Natural killer cell treated with Interleukin-12 subunit alpha and Interleukin-12 subunit beta and Interleukin-15 and Interleukin-18, amount 100 ng/mL, for 72 hours (primary cell): ENCODE data around the gene KCNIP2. TPM values are rescaled to one million over a fixed set of nuclear protein-coding genes. Genes with fewer than 3 reads are reported as not detected.
"Not testable (repeated sequence)": the region's sequence is repeated elsewhere in the genome, so short reads cannot be mapped to it uniquely, and the experiment has no call there.

Experiments used
- ATAC-seq, 2 donors: fragments of 150-1000 bp; cut with Tn5 transposase in 1 of 2; sonication (Bioruptor Pico), chemical (Tn5 transposase) in 1 of 2; 2 replicates each; pipeline ENCODE4 v1.10.0; 2021
- DNase-seq: peaks from one replicate; pipeline ENCODE4 v3.0.0; 2022; ENCODE audit warnings: low spot score
- H3K27ac Mint-ChIP-seq, 2 donors: 1 replicate in 1 of 2; 2 replicates in 1 of 2; pipeline ENCODE4 v1.8.0; 2022; ENCODE audit warnings: mixed read lengths in 2 of 2, mild to moderate bottlenecking in 1 of 2, moderate library complexity in 1 of 2
- H3K27me3 Mint-ChIP-seq, 2 donors: 1 replicate in 1 of 2; 2 replicates in 1 of 2; pipeline ENCODE4 v1.8.0; 2022; ENCODE audit warnings: mixed read lengths in 2 of 2
- H3K36me3 Mint-ChIP-seq: one replicate; pipeline ENCODE4 v1.8.0; 2022; ENCODE audit warnings: mixed read lengths
- H3K4me1 Mint-ChIP-seq, 2 donors: 1 replicate in 1 of 2; 2 replicates in 1 of 2; pipeline ENCODE4 v1.8.0; 2022; ENCODE audit warnings: low read depth in 2 of 2, mixed read lengths in 2 of 2, mild to moderate bottlenecking in 1 of 2
- H3K4me3 Mint-ChIP-seq: one replicate; pipeline ENCODE4 v1.8.0; 2022; ENCODE audit warnings: mixed read lengths
- H3K9me3 Mint-ChIP-seq: 2 replicates; pipeline ENCODE4 v1.8.0; 2022; ENCODE audit warnings: mixed read lengths
- total RNA-seq, 2 donors: library from RNA; stranded (reverse); gene quantifications; one replicate each; pipeline ENCODE4 v1.2.3, GENCODE V29; 2022

Gene KCNIP2
- total RNA-seq, 2 donors from 2014 or later, result 2.2 to 6.8 TPM

DNA sequence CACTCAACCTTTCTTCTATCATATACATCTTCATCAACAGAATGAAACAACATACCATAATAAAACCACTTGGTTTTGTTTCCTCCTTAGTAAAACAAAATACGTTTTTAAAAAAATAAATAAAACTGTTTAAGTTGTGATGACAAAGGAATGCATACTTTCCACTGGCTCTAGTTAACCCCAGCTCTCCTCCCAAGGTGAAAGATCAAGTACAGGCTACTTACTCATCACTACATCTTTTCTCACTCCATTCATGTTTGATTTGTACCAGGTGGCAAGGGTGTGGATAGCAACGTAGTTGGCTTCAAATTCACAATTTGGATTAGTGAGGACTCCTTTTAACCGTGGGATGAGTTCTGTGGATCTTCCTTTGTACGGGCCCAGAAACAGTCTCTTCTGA, 40.1 kb downstream of the KCNIP2 start:
- H3K9me3 Mint-ChIP-seq, result no peaks in the 10 kb centered on the region
- no peak overlapping the region for H3K27ac Mint-ChIP-seq
- peaks cover 35% of the 10 kb centered on the region for H3K36me3 Mint-ChIP-seq
- DNase-seq, result no peak
- H3K4me3 Mint-ChIP-seq, result no peak overlapping the region
- H3K4me1 Mint-ChIP-seq, result peaks cover 9 to 18% of the 10 kb centered on the region in 2 donors
- H3K27me3 Mint-ChIP-seq, result no peaks in the 10 kb centered on the region
- no peak for ATAC-seq

DNA sequence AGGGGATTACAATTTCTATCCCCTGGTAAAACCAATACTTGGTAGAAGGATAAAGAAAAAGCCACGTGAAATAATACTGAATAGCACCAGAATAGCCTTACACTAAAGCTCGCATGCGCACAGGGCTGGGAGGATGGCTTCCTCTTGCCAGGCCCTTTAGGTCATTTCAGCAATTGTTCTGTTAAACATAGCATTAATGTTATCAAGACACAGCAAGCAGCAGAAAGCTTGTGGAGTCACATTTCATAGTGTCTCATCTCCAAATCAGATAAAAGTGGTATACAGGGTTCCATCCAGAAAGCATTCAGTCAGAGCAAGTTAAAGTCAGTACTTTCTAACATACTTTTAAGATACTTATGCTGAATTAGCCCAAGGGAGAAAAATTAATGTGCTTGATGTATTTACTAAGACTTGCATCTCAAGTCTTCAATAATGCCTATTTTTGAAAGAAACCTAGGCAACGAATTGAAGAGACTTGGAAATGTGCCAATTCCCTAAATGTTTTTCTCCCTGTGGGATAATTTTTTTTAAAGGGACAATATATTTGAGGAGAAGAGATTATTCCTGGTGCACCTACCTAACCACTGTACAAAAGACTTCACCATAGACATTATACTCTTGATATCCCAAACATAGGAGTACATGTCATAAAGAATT, 46.1 kb downstream of the KCNIP2 start:
- peaks cover 9 to 30% of the 10 kb centered on the region in 2 donors for H3K4me1 Mint-ChIP-seq
- DNase-seq, result no peak
- no peak for ATAC-seq
- no peaks in the 10 kb centered on the region for H3K9me3 Mint-ChIP-seq
- no peak overlapping the region for H3K27ac Mint-ChIP-seq
- H3K4me3 Mint-ChIP-seq, result no peak overlapping the region
- H3K27me3 Mint-ChIP-seq, result no peaks in the 10 kb centered on the region
- H3K36me3 Mint-ChIP-seq, result peaks cover 48% of the 10 kb centered on the region

DNA sequence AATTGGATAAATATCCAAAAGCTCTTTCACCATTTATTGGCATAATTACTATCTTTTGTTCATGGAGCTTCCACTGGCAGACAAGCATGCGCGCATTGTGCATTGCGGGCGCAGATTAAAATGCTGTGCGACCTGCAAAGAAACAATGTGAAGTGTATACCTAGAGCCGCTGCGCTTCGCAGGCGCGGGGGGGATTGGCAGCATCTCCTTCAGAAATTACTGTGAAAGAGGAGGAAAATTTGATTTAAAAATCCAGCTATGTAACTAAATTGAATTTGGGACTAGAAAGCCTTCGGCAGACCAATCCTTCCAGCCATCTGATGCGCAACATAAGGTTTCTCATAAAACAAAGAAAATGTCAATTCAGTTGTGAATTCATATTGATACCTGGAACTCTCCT, 50.1 kb downstream of the KCNIP2 start:
- Mint-ChIP-seq H3K4me3 (no peak overlapping the region), H3K36me3 (peaks cover 33% of the 10 kb centered on the region), H3K27ac (no peak overlapping the region), H3K4me1 (peaks cover 0 to 12% of the 10 kb centered on the region in 2 donors), H3K27me3 (no peaks in the 10 kb centered on the region), H3K9me3 (no peaks in the 10 kb centered on the region)
- DNase-seq, result no peak
- ATAC-seq, result no peak

DNA sequence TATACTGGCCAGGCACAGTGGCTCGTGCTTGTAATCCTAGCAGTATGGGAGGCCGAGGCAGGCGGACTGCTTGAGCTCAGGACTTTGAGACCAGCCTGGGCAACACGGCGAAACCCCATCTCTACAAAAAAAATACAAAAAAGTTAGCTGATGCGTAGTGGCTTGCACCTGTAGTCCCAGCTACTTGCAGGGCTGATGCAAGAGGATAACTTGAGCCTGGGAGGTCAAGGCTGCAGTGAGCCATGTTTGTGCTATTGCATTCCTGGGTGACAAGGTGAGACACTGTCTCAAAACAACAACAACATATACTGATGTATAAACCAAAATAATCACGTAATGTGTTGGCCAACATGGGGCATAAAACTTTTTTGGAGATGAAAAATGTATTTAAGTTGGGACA, 53.9 kb downstream of the KCNIP2 start:
- H3K27ac Mint-ChIP-seq, result no peak overlapping the region
- peaks cover 14 to 16% of the 10 kb centered on the region in 2 donors for H3K4me1 Mint-ChIP-seq
- no peaks in the 10 kb centered on the region for H3K9me3 Mint-ChIP-seq
- no peaks in the 10 kb centered on the region for H3K27me3 Mint-ChIP-seq
- peaks cover 37% of the 10 kb centered on the region for H3K36me3 Mint-ChIP-seq
- DNase-seq (no peak), ATAC-seq (no peak)
- no peak overlapping the region for H3K4me3 Mint-ChIP-seq

DNA sequence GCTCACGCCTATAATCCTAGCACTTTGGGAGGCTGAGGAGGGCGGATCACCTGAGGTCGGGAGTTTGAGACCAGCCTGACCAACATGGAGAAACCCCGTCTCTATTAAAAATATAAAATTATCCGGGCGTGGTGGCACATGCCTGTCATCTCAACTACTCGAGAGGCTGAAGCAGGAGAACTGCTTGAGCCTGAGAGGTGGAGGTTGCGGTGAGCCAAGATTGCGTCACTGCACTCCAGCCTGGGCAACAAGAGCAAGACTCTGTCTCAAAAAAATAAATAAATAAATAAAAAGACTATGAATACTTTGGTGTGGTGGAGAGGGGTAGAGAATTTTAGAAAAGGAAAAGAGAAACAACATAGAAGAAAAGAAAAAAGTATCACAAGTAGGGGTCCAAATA, 54.4 kb downstream of the KCNIP2 start:
- not testable (repeated sequence) for H3K27ac Mint-ChIP-seq, H3K9me3 Mint-ChIP-seq, DNase-seq, H3K4me3 Mint-ChIP-seq, ATAC-seq, H3K27me3 Mint-ChIP-seq
- Mint-ChIP-seq H3K4me1 (peaks cover 18 to 20% of the 10 kb centered on the region in 2 donors), H3K36me3 (peaks cover 37% of the 10 kb centered on the region)

DNA sequence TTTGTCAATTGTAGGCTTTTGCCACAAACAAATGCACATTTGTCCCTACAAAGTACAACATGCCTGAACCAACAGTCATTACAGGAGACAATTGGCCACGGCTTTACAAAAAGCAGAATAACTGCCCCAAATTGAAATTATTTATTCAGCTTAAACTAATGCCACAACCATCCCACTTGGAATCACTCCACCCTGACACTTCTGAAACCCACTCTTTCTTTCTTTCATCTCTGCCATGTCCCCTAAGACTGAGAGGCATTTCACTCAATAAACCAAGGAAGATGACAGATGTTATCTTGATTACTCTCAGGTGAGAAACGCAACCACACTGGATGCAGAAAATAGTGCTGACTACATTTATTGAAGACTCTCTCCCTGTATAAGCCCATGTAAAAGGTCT, 57.8 kb downstream of the KCNIP2 start:
- Mint-ChIP-seq H3K9me3 (no peaks in the 10 kb centered on the region), H3K27ac (peak overlapping the region; percentile 0 to 33), H3K4me3 (no peak overlapping the region), H3K4me1 (peaks cover 42 to 47% of the 10 kb centered on the region in 2 donors), H3K27me3 (no peaks in the 10 kb centered on the region), H3K36me3 (peaks cover 28% of the 10 kb centered on the region)
- ATAC-seq (no peak), DNase-seq (no peak)

DNA sequence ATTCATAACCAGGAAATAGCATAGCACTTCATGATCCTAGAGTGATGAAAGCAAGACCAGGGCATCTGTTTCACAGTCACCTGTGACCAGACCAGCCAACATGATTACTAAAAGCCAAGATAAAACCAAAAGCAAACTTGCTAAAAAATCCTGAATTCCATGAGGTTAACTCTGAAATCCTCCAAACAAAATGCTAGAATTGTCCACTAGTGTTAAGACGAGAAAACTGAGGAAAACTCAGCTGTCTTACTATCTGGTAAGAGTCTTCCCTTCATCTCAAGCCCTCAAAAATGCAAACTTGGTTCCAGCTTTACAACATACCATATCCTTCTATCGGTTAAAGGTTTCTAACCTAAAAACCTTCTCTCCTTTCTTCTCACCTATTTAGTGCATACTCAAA, 59.0 kb downstream of the KCNIP2 start:
- ATAC-seq, result no peak
- H3K27me3 Mint-ChIP-seq, result no peaks in the 10 kb centered on the region
- DNase-seq, result no peak
- peaks cover 25% of the 10 kb centered on the region for H3K36me3 Mint-ChIP-seq
- peak overlapping the region; percentile 78 to 87 for H3K27ac Mint-ChIP-seq
- H3K4me3 Mint-ChIP-seq, result peak overlapping the region; percentile 93
- H3K4me1 Mint-ChIP-seq, result peaks cover 42 to 47% of the 10 kb centered on the region in 2 donors
- no peaks in the 10 kb centered on the region for H3K9me3 Mint-ChIP-seq

DNA sequence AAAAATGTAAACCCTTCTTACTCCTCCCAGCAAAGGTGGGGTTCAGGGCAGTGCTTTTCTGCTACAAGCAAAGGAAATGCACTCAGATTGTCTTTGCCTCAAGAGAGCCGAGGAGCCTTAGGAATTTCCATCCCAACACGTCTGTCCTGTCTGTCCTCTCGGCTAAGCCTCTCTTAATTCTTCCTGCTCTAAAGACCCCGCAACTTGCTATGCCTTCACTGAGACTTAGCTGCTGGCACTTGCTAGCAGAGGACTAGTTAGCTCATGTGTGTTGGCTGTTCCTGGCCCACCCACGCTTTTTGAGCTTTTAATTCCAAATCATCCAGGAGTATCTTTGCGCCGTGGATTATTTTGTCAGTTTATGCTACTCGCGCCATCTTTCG, 59.9 kb downstream of the KCNIP2 start:
- peak overlapping the region; percentile 93 for H3K4me3 Mint-ChIP-seq
- ATAC-seq (no peak), DNase-seq (no peak)
- H3K4me1 Mint-ChIP-seq, result peaks cover 49 to 54% of the 10 kb centered on the region in 2 donors
- no peaks in the 10 kb centered on the region for H3K9me3 Mint-ChIP-seq
- peaks cover 28% of the 10 kb centered on the region for H3K36me3 Mint-ChIP-seq
- H3K27me3 Mint-ChIP-seq, result peaks cover 5% of the 10 kb centered on the region in 2 donors
- peak overlapping the region; percentile 78 to 87 for H3K27ac Mint-ChIP-seq

DNA sequence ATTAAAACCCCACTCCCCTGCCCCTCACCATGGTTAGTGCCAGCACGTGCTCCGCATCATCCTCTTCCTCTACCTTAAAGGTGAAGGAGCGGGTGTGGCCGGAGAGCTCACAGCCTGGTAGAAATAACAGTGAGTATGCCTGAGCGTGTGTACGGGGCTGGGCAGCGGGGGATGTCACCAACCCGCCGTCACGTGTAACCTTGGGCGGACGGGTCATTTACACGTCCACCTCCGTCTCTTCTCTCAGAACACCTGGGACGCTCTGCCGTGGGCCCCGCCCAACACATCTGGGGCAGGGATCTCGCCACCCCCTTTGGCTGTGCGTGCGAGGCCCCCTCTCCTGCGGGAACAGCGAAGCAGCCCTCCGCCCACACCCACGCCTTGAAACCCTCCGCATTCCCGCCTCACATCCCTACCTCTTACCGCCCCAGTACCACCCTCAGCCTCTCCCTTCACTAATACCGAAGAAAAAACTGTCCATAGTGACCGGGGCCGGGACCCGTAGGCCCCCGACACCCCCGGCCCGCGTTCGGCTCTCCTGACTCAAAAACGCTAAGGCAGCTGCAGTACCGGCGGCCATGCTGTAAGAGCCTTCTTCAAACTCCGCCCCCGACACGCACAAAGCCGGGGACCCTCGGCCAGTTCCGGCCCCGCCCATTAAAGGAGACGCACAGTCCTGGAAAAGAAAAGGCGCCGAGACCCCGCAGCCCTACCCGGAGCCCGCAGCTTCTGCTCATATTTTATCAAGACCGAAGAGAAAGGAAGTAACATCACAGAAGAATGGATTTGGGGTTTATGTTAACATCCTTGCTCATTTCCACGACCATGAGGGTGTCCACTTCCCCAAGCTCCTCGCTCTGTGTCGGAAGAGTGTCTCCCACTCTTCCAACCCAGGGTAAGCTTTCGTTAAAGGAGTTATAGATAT, 60.5 kb downstream of the KCNIP2 start, which contains the start of gene NPM3:
TSS of gene NPM3 (minus strand) at position 636 of the 925 bp plus-strand sequence. CDS start at position 580, 56 bp downstream.
- Mint-ChIP-seq H3K36me3 (peaks cover 29% of the 10 kb centered on the region), H3K4me3 (peak within 1 kb of the TSS; percentile 93), H3K4me1 (peaks cover 51 to 56% of the 10 kb centered on the region in 2 donors), H3K9me3 (no peaks in the 10 kb centered on the region), H3K27me3 (peaks cover 6 to 10% of the 10 kb centered on the region in 2 donors), H3K27ac (peak within 1 kb of the TSS; percentile 78 to 87)
- DNase-seq, result peak; percentile 89
- ATAC-seq, result peak; percentile 86

DNA sequence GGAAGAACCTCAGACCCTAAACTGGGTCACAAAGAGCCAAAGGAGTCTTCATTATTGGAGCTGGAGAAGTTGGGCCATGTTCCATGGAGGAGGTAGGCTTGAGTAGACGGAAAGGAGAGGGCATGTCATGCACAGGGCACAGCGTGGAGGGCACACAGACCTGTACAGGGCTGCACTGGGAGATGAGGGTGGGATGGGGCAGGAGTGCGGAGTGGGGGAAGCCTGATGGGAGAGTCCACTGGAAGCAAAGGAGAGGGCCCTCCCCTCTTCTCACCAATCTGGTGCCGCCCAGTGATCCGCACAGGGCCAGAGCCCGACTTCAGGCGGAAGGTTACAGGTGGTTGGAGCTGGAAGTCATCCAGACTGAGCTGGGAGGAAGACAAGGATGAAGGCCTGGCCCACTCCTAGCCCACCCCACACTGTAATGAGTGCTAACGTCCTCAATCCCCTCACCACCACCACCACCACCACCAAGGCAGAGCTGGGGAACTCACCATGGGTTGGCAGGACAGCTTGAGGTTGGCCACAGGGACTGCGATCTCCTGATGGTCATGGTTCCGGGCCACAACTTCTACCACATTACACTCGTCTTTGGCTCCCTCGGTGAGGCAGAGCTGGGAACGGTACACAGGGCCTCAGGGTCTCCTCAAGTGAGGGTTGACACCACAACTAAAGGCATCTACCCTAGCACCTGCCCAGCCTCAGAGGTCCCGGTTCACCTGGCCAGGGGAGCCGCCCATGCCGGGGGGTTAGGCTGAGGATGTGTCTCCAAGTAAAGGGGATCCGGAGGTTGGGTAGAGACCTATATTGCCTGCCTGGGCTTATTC, 61.4 kb downstream of the KCNIP2 start:
- H3K27me3 Mint-ChIP-seq, result peaks cover 15 to 19% of the 10 kb centered on the region in 2 donors
- peaks cover 45 to 53% of the 10 kb centered on the region in 2 donors for H3K4me1 Mint-ChIP-seq
- H3K36me3 Mint-ChIP-seq, result peaks cover 23% of the 10 kb centered on the region
- H3K9me3 Mint-ChIP-seq, result no peaks in the 10 kb centered on the region
- H3K4me3 Mint-ChIP-seq, result peak overlapping the region; percentile 93
- DNase-seq, result no peak
- no peak for ATAC-seq
- H3K27ac Mint-ChIP-seq, result peak overlapping the region; percentile 78 to 87

DNA sequence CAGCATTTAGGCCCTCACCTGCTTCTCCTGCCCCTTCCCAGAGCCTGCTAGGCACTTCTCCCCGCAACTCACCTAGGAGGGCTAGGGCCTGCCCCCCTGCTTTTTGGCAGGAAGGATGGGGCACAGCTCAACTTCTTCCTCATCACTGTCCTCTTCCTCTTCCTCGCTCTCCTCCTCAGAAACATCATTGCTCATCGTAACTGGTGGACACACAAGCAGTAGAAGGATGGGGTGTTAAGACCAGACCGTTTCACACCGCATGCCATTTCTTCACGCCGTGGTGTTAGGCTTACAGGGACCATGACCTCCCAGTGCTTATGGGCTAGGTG, 62.0 kb downstream of the KCNIP2 start:
- H3K27me3 Mint-ChIP-seq, result peaks cover 18 to 24% of the 10 kb centered on the region in 2 donors
- no peak for ATAC-seq
- peak overlapping the region; percentile 56 to 63 for H3K27ac Mint-ChIP-seq
- peaks cover 44 to 51% of the 10 kb centered on the region in 2 donors for H3K4me1 Mint-ChIP-seq
- no peak for DNase-seq
- peaks cover 19% of the 10 kb centered on the region for H3K36me3 Mint-ChIP-seq
- H3K4me3 Mint-ChIP-seq, result peak overlapping the region; percentile 93
- H3K9me3 Mint-ChIP-seq, result no peaks in the 10 kb centered on the region

DNA sequence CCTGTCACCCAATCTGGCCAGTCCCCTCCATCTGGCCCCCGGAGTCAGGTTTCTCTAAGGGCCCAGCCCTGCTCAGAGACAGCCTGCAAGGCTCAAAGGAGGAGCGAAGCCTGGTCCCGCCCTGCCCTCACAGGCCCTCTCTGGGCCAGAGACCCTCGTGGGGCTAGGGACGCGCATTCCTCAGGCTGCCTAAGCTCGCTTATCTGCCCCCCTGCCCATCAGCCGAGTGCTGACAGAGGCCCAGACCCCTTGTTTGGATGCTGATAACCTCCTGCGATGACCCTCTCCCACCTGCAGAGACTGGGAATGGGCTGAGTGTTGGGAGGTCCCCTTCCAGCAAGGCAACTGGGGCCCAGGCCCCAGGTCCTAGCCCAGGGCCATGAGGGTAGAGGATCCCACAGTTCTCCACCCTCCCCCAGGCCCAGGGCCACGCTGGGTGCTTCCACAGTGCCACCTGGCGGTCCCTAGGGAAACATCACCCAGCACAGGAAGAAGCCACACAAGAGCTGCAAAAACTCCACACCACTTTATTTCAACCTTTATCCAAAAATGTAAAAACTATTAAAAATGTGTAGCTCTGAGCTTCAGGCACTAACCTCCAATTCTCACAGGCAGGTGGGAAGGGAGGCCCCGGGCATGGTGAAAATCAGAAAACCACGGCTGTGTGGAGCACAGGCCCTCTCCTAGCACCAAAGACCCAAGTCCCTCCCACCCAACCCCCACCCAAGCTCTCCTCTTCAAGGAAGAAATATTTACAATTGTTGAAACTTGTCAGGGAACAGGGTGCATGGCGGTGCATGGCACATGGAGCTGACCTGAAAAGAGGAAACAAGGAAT, 62.6 kb downstream of the KCNIP2 start:
- peak overlapping the region in 1 of 2 donors; percentile 63 for H3K27ac Mint-ChIP-seq
- peaks cover 20 to 24% of the 10 kb centered on the region in 2 donors for H3K27me3 Mint-ChIP-seq
- DNase-seq, result peak; percentile 71
- ATAC-seq, result peak; percentile 63 to 67
- peaks cover 43 to 51% of the 10 kb centered on the region in 2 donors for H3K4me1 Mint-ChIP-seq
- no peaks in the 10 kb centered on the region for H3K9me3 Mint-ChIP-seq
- peak overlapping the region; percentile 93 for H3K4me3 Mint-ChIP-seq
- peaks cover 16% of the 10 kb centered on the region for H3K36me3 Mint-ChIP-seq
